GM20000 (cell line): Measurements from ENCODE around the gene ANKRD34A.

Source experiments
- DNase-seq: peaks from one replicate; pipeline ENCODE4 v3.0.0; 2012; ENCODE audit warnings: low spot score
- TF ChIP-seq, protein P1 (sequence below): IDR thresholded peaks from 2 replicates; pipeline ENCODE4 v1.5.1; 2012; ENCODE audit warnings: mild to moderate bottlenecking, control low read depth; ENCODE audit errors: extremely low read depth, missing control alignments

The ANKRD34A gene

DNA sequence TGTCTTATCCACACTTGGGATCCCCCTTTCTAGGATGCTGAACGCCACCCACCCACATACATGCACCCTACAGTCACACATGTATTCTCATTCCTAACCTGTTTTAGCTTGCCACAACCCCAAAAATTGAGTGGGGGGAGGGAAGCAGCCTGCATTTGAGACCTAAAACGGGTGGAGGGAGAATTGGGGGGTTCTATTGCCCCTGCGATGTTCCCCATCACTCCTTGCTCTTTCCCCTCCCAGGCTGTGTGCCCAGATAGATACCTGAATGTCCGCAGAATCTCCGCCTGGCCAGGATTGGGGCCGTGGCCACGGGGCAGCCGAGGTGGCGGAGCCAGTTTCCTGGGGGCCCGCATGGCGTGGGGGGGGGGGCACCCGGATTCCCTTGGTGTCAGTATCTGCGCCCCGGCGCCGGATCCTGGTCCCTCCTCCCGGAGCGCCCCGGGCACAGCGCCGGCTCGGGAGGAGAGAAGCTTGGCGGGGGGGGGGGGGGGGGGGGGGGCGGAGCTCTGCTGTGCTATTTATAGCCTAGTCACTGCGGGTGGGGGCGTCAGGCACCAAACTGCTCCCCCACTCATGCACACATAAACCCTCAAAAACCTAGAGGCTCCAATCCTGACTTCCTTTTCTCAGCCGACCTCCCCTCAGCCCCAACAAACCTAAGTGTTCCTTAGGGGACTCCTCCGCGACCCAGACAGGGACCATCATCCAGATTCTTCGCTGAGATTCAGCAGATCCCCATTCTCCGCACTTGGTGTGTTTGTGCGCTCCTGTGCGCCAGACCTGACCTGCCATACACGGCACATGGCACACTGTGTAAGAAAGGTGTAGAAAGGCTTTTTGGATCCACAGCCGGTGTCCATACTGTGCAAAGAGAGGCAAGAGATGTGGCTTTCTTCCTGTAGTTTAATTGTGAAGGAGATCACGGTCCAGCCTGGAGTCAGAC is 1.9 kb downstream of the ANKRD34A start:
- TF ChIP-seq, protein P1, sequence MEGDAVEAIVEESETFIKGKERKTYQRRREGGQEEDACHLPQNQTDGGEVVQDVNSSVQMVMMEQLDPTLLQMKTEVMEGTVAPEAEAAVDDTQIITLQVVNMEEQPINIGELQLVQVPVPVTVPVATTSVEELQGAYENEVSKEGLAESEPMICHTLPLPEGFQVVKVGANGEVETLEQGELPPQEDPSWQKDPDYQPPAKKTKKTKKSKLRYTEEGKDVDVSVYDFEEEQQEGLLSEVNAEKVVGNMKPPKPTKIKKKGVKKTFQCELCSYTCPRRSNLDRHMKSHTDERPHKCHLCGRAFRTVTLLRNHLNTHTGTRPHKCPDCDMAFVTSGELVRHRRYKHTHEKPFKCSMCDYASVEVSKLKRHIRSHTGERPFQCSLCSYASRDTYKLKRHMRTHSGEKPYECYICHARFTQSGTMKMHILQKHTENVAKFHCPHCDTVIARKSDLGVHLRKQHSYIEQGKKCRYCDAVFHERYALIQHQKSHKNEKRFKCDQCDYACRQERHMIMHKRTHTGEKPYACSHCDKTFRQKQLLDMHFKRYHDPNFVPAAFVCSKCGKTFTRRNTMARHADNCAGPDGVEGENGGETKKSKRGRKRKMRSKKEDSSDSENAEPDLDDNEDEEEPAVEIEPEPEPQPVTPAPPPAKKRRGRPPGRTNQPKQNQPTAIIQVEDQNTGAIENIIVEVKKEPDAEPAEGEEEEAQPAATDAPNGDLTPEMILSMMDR = no peak
- DNase-seq = peak; percentile 43

DNA sequence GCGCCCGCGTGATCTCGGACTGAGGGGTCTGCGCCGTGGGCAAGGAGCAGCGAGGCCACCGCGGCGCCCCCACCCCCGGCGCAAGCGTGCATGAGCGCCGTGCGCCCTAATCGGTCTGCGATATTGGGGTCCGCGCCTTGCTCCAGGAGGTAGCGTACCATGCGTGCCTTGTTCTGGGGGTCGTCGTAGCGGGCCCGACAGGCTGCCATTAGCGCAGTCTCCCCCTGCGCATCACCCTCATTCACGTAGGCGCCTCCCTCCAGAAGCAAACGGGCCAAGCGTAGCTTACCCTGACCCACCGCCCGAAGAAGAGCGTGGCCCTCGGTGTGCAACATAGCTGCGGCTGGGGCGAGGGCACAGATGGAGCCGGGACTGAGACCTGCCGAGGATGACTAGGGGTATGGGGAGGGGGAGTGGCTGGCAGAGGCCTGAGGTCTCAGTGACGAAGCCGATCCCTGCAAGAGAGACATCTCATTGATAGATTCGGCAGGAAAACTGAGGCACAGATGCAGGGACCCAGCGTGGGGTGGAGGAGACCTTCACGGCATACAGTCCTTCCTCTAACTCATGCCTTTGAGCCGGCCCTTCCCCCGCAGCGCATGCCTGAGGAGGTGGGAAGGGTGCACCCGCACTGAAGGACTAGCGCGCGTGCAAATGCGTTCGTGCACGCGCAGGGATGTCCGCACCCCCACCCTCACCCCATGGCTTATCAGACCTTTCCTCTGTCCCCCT is 2.8 kb downstream of the ANKRD34A start:
- TF ChIP-seq, protein P1 = no peak
- DNase-seq = peak; percentile 53

DNA sequence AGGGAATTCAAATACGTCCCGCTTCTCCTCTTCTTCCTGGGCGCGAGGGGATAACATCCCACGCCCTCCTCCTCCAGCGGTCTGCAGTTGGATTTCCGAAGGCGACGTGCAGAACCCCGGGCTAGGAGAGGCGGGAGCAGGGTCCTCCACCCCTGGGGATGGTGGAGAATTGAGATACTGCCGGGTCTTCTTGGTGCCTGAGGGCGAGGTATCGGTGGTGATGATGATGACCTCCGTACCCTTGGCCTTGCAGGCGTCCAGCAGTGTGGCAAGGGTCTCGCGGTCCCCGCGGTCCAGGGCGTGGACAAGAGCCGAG is 3.3 kb downstream of the ANKRD34A start:
- TF ChIP-seq, protein P1 = no peak
- DNase-seq = no peak

DNA sequence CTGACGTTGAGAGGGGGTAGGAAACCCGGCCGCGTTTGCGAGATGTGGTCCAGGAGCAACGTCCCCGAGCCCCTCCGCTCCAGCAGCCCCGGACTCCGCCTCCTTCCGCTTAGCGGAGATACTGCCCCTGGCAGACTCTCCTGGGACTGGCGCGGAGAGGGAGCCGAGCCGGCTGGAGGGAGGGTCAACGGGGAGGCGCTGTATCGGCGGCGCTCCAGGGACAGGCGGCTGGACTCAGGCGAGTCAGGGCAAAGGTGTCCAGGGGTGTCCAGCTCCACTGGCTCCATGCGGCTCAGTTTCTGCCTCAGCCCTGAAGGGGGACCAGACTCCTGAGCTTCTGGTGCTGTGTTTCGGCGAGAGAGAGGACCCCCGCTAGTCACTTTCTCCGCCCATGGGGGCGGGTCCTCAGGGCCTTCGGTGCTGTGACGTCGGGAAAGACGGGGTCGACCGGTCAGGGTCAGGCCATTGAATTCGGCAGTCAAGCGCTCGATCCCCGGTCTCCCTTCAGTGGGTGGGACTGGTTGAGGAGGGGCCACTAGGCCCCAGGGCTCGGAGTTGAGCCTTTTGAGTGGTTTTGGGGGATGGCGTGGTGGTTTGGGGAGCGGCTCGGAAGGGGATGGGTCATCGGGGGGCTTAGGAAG is 3.8 kb downstream of the ANKRD34A start:
- peak; percentile 62 for DNase-seq

DNA sequence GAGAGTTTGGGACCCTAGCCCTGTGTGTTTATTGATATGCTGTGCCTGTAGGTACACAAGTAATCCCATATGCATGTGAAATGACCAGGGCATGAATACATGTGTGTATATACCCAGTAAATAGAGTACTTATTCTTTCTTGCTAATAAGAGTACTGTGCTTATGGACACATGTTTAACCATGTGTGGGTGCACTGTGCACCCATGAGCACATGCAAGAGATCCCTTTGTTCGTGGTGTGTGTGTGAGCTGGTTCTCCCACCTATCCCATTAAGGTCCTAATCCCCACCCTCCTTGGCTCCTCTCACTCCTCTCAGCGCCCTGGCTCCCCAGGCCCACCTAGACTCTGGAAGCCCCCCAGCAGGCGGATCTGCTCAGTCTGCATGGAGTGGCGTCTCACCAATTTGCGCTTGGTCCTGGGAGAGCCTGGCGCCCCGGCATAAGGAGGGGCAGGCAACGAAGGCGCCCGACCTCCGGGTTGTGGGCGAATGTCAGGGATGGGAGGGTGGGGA is 4.4 kb downstream of the ANKRD34A start:
- peak; percentile 19 for DNase-seq

More for the DNA sequence above, 3.8 kb downstream of the ANKRD34A start:
- TF ChIP-seq, protein P1 = no peak

DNA sequence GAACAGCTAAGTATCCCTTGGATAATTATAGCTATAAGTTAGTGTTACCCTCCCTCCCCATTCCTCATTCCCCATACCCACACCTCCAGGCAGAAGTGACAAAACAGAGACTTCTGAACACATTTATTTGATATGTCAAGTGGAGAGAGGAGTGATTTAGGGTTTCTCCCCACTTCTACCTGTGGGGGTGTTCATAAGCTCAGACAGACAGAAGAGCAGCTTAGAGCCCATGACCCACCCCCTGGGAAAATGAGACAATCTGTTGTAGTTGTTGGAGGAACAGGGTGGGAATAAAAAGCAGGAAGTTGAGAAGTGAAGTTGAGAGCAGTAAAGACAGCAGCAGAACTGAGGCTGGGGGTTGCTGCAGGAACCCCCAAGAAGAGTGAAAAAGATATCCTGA is 5.0 kb downstream of the ANKRD34A start:
- DNase-seq = no peak
- TF ChIP-seq, protein P1 = no peak

More for the DNA sequence above, 4.4 kb downstream of the ANKRD34A start:
- TF ChIP-seq, protein P1 = no peak
